IMR-90 (cell line): ENCODE measurements around the gene PTPRN2. TPM values are rescaled to one million over a fixed set of nuclear protein-coding genes. Genes with fewer than 3 reads are reported as not detected.

Source experiments
- ATAC-seq: fragments of 200-7000 bp; cut with Tn5 transposase; 2 replicates; pipeline ENCODE4 v1.9.1; 2020; ENCODE audit warnings: low read depth, mild to moderate bottlenecking, moderate library complexity
- BruUV-seq: library from RNA; stranded (reverse); fragments of 400-500 nt; replicated peaks from 2 replicates; lab custom pipeline; 2021; lab: Mats Ljungman, UMichigan
- CTCF ChIA-PET: fragments of 300-600 bp; formaldehyde crosslinking; extraction: SDS; loops from one replicate; lab custom pipeline; 2021; ENCODE audit warnings: antibody characterized with exemption; lab: Yijun Ruan, JAX
- POLR2A ChIA-PET: fragments of 300-600 bp; sonication (Branson Sonifier 250); formaldehyde crosslinking; loops from one replicate; lab custom pipeline; 2022; ENCODE audit warnings: antibody characterized with exemption; ENCODE audit not compliant: unreplicated experiment; lab: Charles Lee
- DNase-seq: peaks from one replicate; pipeline ENCODE4 v3.0.0; 2013
- H2AFZ ChIP-seq: replicated peaks from 2 replicates; pipeline ENCODE3; 2013; ENCODE audit warnings: low read length, mild to moderate bottlenecking; ENCODE audit not compliant: poor library complexity
- H2AK5ac ChIP-seq: 2 replicates; pipeline ENCODE4 v1.6.1; 2013; ENCODE audit warnings: low read depth, low read length, inconsistent platforms
- H2AK9ac ChIP-seq: replicated peaks from 2 replicates; pipeline ENCODE3; 2013; ENCODE audit warnings: mild to moderate bottlenecking, low read depth, low read length, moderate library complexity; ENCODE audit not compliant: poor library complexity
- H2BK120ac ChIP-seq: 2 replicates; pipeline ENCODE4 v1.6.1; 2013; ENCODE audit warnings: low read depth, low read length, inconsistent platforms
- H2BK15ac ChIP-seq: 3 replicates; pipeline ENCODE4 v1.6.1; 2013; ENCODE audit warnings: low read depth, low read length, inconsistent platforms
- H2BK20ac ChIP-seq: 2 replicates; pipeline ENCODE4 v1.6.1; 2013; ENCODE audit warnings: low read depth, mild to moderate bottlenecking, inconsistent platforms, low read length, moderate library complexity
- H2BK5ac ChIP-seq: 2 replicates; pipeline ENCODE4 v1.6.1; 2013; ENCODE audit warnings: mild to moderate bottlenecking, low read depth, low read length, inconsistent platforms; ENCODE audit not compliant: poor library complexity, severe bottlenecking
- H3K14ac ChIP-seq: replicated peaks from 2 replicates; pipeline ENCODE4 v1.6.1; 2013; ENCODE audit warnings: low read depth, low read length, inconsistent platforms
- H3K18ac ChIP-seq: 2 replicates; pipeline ENCODE4 v1.6.1; 2013; ENCODE audit warnings: low read depth, low read length, control low read depth
- H3K23ac ChIP-seq: 2 replicates; pipeline ENCODE4 v1.6.1; 2013; ENCODE audit warnings: low read depth, low read length, inconsistent platforms
- H3K27ac ChIP-seq: 2 replicates; pipeline ENCODE4 v1.5.1; 2013; ENCODE audit warnings: mild to moderate bottlenecking, control low read depth, low read length; ENCODE audit not compliant: insufficient read depth
- H3K27me3 ChIP-seq: 2 replicates; pipeline ENCODE4 v1.6.1; 2013; ENCODE audit warnings: low read length; ENCODE audit not compliant: control insufficient read depth, insufficient read depth
- H3K36me3 ChIP-seq: 2 replicates; pipeline ENCODE4 v1.6.1; 2013; ENCODE audit warnings: low read length, mixed read lengths; ENCODE audit not compliant: control insufficient read depth, insufficient read depth
- H3K4ac ChIP-seq: 2 replicates; pipeline ENCODE4 v1.6.1; 2013; ENCODE audit warnings: low read depth, low read length, inconsistent platforms
- H3K4me1 ChIP-seq: 2 replicates; pipeline ENCODE4 v1.6.1; 2013; ENCODE audit warnings: low read length, mixed read lengths; ENCODE audit not compliant: control insufficient read depth, insufficient read depth
- H3K4me2 ChIP-seq: 2 replicates; pipeline ENCODE4 v1.6.1; 2013; ENCODE audit warnings: low read depth, mild to moderate bottlenecking, control low read depth, low read length, moderate library complexity
- H3K4me3 ChIP-seq: 2 replicates; pipeline ENCODE4 v1.5.1; 2013; ENCODE audit warnings: low read depth, mild to moderate bottlenecking, control low read depth, low read length, moderate library complexity; ENCODE audit not compliant: insufficient read depth
- H3K56ac ChIP-seq: 2 replicates; pipeline ENCODE4 v1.6.1; 2013; ENCODE audit warnings: low read length, inconsistent platforms; ENCODE audit not compliant: insufficient read depth; ENCODE audit errors: extremely low read depth
- H3K79me1 ChIP-seq, 2 experiments: 2 replicates each; pipeline ENCODE4 v1.6.1; 2013; ENCODE audit warnings: low read length in 2 of 2, inconsistent platforms in 1 of 2, low read depth in 1 of 2
- H3K9ac ChIP-seq: 2 replicates; pipeline ENCODE4 v1.6.1; 2013; ENCODE audit warnings: low read depth, low read length, control low read depth
- H3K9me1 ChIP-seq: 2 replicates; pipeline ENCODE4 v1.6.1; 2013; ENCODE audit warnings: low read length, inconsistent platforms; ENCODE audit not compliant: insufficient read depth
- H3K9me3 ChIP-seq: 2 replicates; pipeline ENCODE4 v1.6.1; 2013; ENCODE audit warnings: low read length; ENCODE audit not compliant: control insufficient read depth, insufficient read depth
- H4K20me1 ChIP-seq: 2 replicates; pipeline ENCODE4 v1.6.1; 2013; ENCODE audit warnings: low read length, inconsistent platforms; ENCODE audit not compliant: insufficient read depth
- H4K5ac ChIP-seq: 2 replicates; pipeline ENCODE4 v1.6.1; 2013; ENCODE audit warnings: mild to moderate bottlenecking, low read depth, low read length, control low read depth
- H4K8ac ChIP-seq, 2 experiments: 2 replicates each; pipeline ENCODE4 v1.6.1; 2013; ENCODE audit warnings: low read depth in 2 of 2, low read length in 2 of 2, control low read depth in 1 of 2, inconsistent platforms in 1 of 2
- H4K91ac ChIP-seq: 2 replicates; pipeline ENCODE4 v1.6.1; 2013; ENCODE audit warnings: low read depth, low read length, inconsistent platforms; ENCODE audit not compliant: insufficient read depth
- BHLHE40 ChIP-seq: fragments of 150-350 bp; IDR thresholded peaks from 2 replicates; pipeline ENCODE4 v1.6.1; 2016; ENCODE audit warnings: mild to moderate bottlenecking, low read depth, low read length
- CEBPB ChIP-seq: IDR thresholded peaks from 2 replicates; pipeline ENCODE4 v1.6.1; 2012; ENCODE audit warnings: low read depth, low read length, improper control_type of control experiment
- CHD1 ChIP-seq: IDR thresholded peaks from 2 replicates; pipeline ENCODE4 v1.6.1; 2012; ENCODE audit warnings: low read depth, low read length, improper control_type of control experiment
- CTCF ChIP-seq: conservative IDR thresholded peaks from 2 replicates; pipeline ENCODE4 v1.5.1; 2012; ENCODE audit warnings: mild to moderate bottlenecking, low read depth, low read length, improper control_type of control experiment
- ELK1 ChIP-seq: fragments of 150-350 bp; IDR thresholded peaks from 2 replicates; pipeline ENCODE4 v1.6.1; 2016; ENCODE audit warnings: low read depth, mild to moderate bottlenecking, low read length, moderate library complexity, borderline replicate concordance
- FOS ChIP-seq: fragments of 150-350 bp; IDR thresholded peaks from 2 replicates; pipeline ENCODE4 v1.6.1; 2016; ENCODE audit warnings: low read depth, low read length
- MAFK ChIP-seq: IDR thresholded peaks from 2 replicates; pipeline ENCODE4 v1.6.1; 2012; ENCODE audit warnings: low read depth, low read length, improper control_type of control experiment
- MAZ ChIP-seq: IDR thresholded peaks from 2 replicates; pipeline ENCODE4 v1.6.1; 2012; ENCODE audit warnings: low read depth, mild to moderate bottlenecking, low read length, improper control_type of control experiment, moderate library complexity, borderline replicate concordance
- MXI1 ChIP-seq: IDR thresholded peaks from 2 replicates; pipeline ENCODE4 v1.6.1; 2012; ENCODE audit warnings: low read depth, mild to moderate bottlenecking, low read length, moderate library complexity, borderline replicate concordance
- NFE2L2 ChIP-seq: fragments of 150-350 bp; IDR thresholded peaks from 2 replicates; pipeline ENCODE4 v1.6.1; 2016; ENCODE audit warnings: low read depth, mild to moderate bottlenecking, low read length
- POLR2A ChIP-seq: IDR thresholded peaks from 2 replicates; pipeline ENCODE4 v1.6.1; 2012; ENCODE audit warnings: mild to moderate bottlenecking, low read depth, low read length
- RAD21 ChIP-seq: IDR thresholded peaks from 2 replicates; pipeline ENCODE4 v1.6.1; 2012; ENCODE audit warnings: low read length, improper control_type of control experiment
- RCOR1 ChIP-seq: IDR thresholded peaks from 2 replicates; pipeline ENCODE4 v1.6.1; 2012; ENCODE audit warnings: mild to moderate bottlenecking, low read length, improper control_type of control experiment; ENCODE audit not compliant: insufficient replicate concordance
- RFX5 ChIP-seq: IDR thresholded peaks from 2 replicates; pipeline ENCODE4 v1.8.0; 2012; ENCODE audit warnings: low read depth, mild to moderate bottlenecking, low read length, moderate library complexity
- SMC3 ChIP-seq: fragments of 150-350 bp; IDR thresholded peaks from 2 replicates; pipeline ENCODE4 v1.6.1; 2016; ENCODE audit warnings: low read depth, mild to moderate bottlenecking, antibody characterized with exemption, low read length, moderate library complexity
- USF2 ChIP-seq: fragments of 150-350 bp; IDR thresholded peaks from 2 replicates; pipeline ENCODE4 v1.6.1; 2017; ENCODE audit warnings: mild to moderate bottlenecking, antibody characterized with exemption, low read length, low read depth
- WGBS, 2 experiments: methylation state at CpG; one replicate each; pipeline versions ENCODE4 v1.1.5 to v1.1.7; 2013; ENCODE audit warnings: missing lambda C conversion rate in 2 of 2; ENCODE audit not compliant: insufficient read length in 1 of 2; ENCODE audit errors: extremely low coverage in 2 of 2; 5-methylcytosine and 5-hydroxymethylcytosine counted together
- dilution Hi-C: fragments of 300-500 bp; cut with HindIII; formaldehyde crosslinking; loops from one replicate; pipeline ENCODE4 v1.14.3; 2018; ENCODE audit warnings: low sequenced_read_pairs; ENCODE audit not compliant: unreplicated experiment
- in situ Hi-C: fragments of 300-500 bp; cut with MboI; formaldehyde crosslinking; loops from 3 replicates; pipeline ENCODE4 v1.14.3; 2019; ENCODE audit warnings: low sequenced_read_pairs, inconsistent platforms, mixed read lengths
- intact Hi-C: fragments of 100-400 bp; cut with micrococcal nuclease; formaldehyde crosslinking; loops from 2 replicates; pipeline ENCODE4 v1.10.0; 2022
- polyA plus RNA-seq, 3 experiments: library from polyadenylated mRNA; depleted of rRNA; stranded (reverse); fragments of >200 nt; gene quantifications; 2 replicates each; pipeline ENCODE4 v1.2.3, GENCODE V29; 2012; ENCODE audit warnings: low replicate concordance in 1 of 3
- total RNA-seq: library from RNA; depleted of rRNA; stranded (reverse); fragments of >200 nt; gene quantifications from 2 replicates; pipeline ENCODE4 v1.2.3, GENCODE V29; 2012

PTPRN2 gene
- total and polyA plus RNA-seq, 2 of the 4 experiments (the other 2 are of a cell fraction): 0.03 TPM; not detected in 1

- Histone ChIP-seq H2BK120ac (no peak overlapping the region), H4K20me1 (no peaks in the 10 kb centered on the region), H3K4me2 (no peak overlapping the region), H2AK5ac (no peak overlapping the region), H2AK9ac (no peak overlapping the region), H3K27ac (no peak overlapping the region), H2BK15ac (no peak overlapping the region), H2BK5ac (no peak overlapping the region), H3K56ac (no peak overlapping the region), H3K9me3 (peaks cover 64% of the 10 kb centered on the region), H3K4ac (no peak overlapping the region), H4K5ac (no peak overlapping the region), H3K9me1 (no peaks in the 10 kb centered on the region), H3K27me3 (no peaks in the 10 kb centered on the region), H3K79me1 (no peaks in the 10 kb centered on the region), H2AFZ (no peak overlapping the region), H3K36me3 (no peaks in the 10 kb centered on the region), H3K18ac (no peak overlapping the region), H4K8ac (no peak overlapping the region), H3K4me1 (no peaks in the 10 kb centered on the region), H3K4me3 (no peak overlapping the region), H3K14ac (no peak overlapping the region), H3K9ac (no peak overlapping the region), H3K23ac (no peak overlapping the region), H4K91ac (no peak overlapping the region), H2BK20ac (no peak overlapping the region)
- ATAC-seq: no peak
- no TSS peak for BruUV-seq
- no peak for DNase-seq
- TF ChIP-seq CEBPB (no peak), ELK1 (no peak), NFE2L2 (no peak), RFX5 (no peak), POLR2A (no peak), BHLHE40 (no peak), SMC3 (no peak), MAZ (no peak), RCOR1 (no peak), RAD21 (no peak), CTCF (no peak), MXI1 (no peak), USF2 (no peak), MAFK (no peak), CHD1 (no peak), FOS (no peak)
- 80% methylated on average over 3 of the region's 10 CpGs; no CpG with 5 or more reads in 1 of the 2 experiments for WGBS, 2 experiments
- in situ Hi-C loops: no loop called here
- ChIA-PET POLR2A (no interaction called here), CTCF (no interaction called here)
- dilution Hi-C loops: no loop called here
- intact Hi-C loops: no loop called here
Measured at GRCh38 chr7:158139499-158139898, 448.1 kb downstream of the PTPRN2 start.
